Stimulated activated naive CD8-positive, alpha-beta T cell treated with anti-CD3 and anti-CD28 coated beads, Interleukin-15, Interleukin-2, amounts not matched to agents 100 ng/mL and 50 ng/mL, for 24 hours (primary cell): Measurements from ENCODE around the gene CPVL.

Experiments
- H3K27ac Mint-ChIP-seq: one replicate; pipeline ENCODE4 v1.8.0; 2021; ENCODE audit warnings: mild to moderate bottlenecking, mixed read lengths
- H3K27me3 Mint-ChIP-seq: one replicate; pipeline ENCODE4 v1.8.0; 2021; ENCODE audit warnings: mixed read lengths
- H3K36me3 Mint-ChIP-seq: one replicate; pipeline ENCODE4 v1.8.0; 2021; ENCODE audit warnings: low read depth, mixed read lengths
- H3K4me1 Mint-ChIP-seq: one replicate; pipeline ENCODE4 v1.8.0; 2021; ENCODE audit warnings: low read depth, mixed read lengths
- H3K4me3 Mint-ChIP-seq: one replicate; pipeline ENCODE4 v1.8.0; 2021; ENCODE audit warnings: mild to moderate bottlenecking, mixed read lengths
- H3K9me3 Mint-ChIP-seq: one replicate; pipeline ENCODE4 v1.8.0; 2021; ENCODE audit warnings: mixed read lengths

Gene CPVL

GRCh38 chr7:29007127-29007526 is 139.2 kb downstream of the CPVL start:
- Mint-ChIP-seq H3K4me1 (no peaks in the 10 kb centered on the region), H3K9me3 (no peaks in the 10 kb centered on the region), H3K36me3 (no peaks in the 10 kb centered on the region), H3K27ac (no peak overlapping the region), H3K27me3 (peaks cover 12% of the 10 kb centered on the region), H3K4me3 (no peak overlapping the region)

GRCh38 chr7:29005829-29006228 is 140.5 kb downstream of the CPVL start:
- Mint-ChIP-seq H3K9me3 (no peaks in the 10 kb centered on the region), H3K36me3 (no peaks in the 10 kb centered on the region), H3K27me3 (peaks cover 12% of the 10 kb centered on the region), H3K4me1 (no peaks in the 10 kb centered on the region), H3K27ac (no peak overlapping the region), H3K4me3 (no peak overlapping the region)

GRCh38 chr7:29005406-29005805 is 140.9 kb downstream of the CPVL start:
- Mint-ChIP-seq H3K36me3 (no peaks in the 10 kb centered on the region), H3K9me3 (no peaks in the 10 kb centered on the region), H3K27me3 (peaks cover 12% of the 10 kb centered on the region)

GRCh38 chr7:29003703-29004102 is 142.6 kb downstream of the CPVL start:
- Mint-ChIP-seq H3K4me3 (no peak overlapping the region), H3K36me3 (no peaks in the 10 kb centered on the region), H3K27ac (no peak overlapping the region), H3K9me3 (no peaks in the 10 kb centered on the region), H3K4me1 (no peaks in the 10 kb centered on the region), H3K27me3 (peaks cover 17% of the 10 kb centered on the region)

More at GRCh38 chr7:29005406-29005805, 140.9 kb downstream of the CPVL start:
- no peak overlapping the region for H3K27ac Mint-ChIP-seq
- H3K4me1 Mint-ChIP-seq, result no peaks in the 10 kb centered on the region
- H3K4me3 Mint-ChIP-seq, result no peak overlapping the region

- no peak overlapping the region for H3K4me3 Mint-ChIP-seq
- no peaks in the 10 kb centered on the region for H3K9me3 Mint-ChIP-seq
- H3K27ac Mint-ChIP-seq, result no peak overlapping the region
- H3K4me1 Mint-ChIP-seq, result no peaks in the 10 kb centered on the region
- no peaks in the 10 kb centered on the region for H3K36me3 Mint-ChIP-seq
- H3K27me3 Mint-ChIP-seq, result peaks cover 8% of the 10 kb centered on the region
Observed at GRCh38 chr7:29000717-29001076, 145.6 kb downstream of the CPVL start.

- H3K36me3 Mint-ChIP-seq, result no peaks in the 10 kb centered on the region
- H3K4me3 Mint-ChIP-seq, result no peak overlapping the region
- H3K4me1 Mint-ChIP-seq, result no peaks in the 10 kb centered on the region
- H3K27me3 Mint-ChIP-seq, result peaks cover 10% of the 10 kb centered on the region
- H3K27ac Mint-ChIP-seq, result no peak overlapping the region
- no peaks in the 10 kb centered on the region for H3K9me3 Mint-ChIP-seq
Observed at GRCh38 chr7:28999895-29000716, 146.2 kb downstream of the CPVL start.

- peaks cover 10% of the 10 kb centered on the region for H3K27me3 Mint-ChIP-seq
- no peak overlapping the region for H3K27ac Mint-ChIP-seq
- no peaks in the 10 kb centered on the region for H3K36me3 Mint-ChIP-seq
- no peak overlapping the region for H3K4me3 Mint-ChIP-seq
- no peaks in the 10 kb centered on the region for H3K4me1 Mint-ChIP-seq
- no peaks in the 10 kb centered on the region for H3K9me3 Mint-ChIP-seq
Observed at GRCh38 chr7:28999427-28999826, 146.9 kb downstream of the CPVL start.

- Mint-ChIP-seq H3K27ac (no peak overlapping the region), H3K36me3 (no peaks in the 10 kb centered on the region), H3K9me3 (no peaks in the 10 kb centered on the region), H3K4me1 (no peaks in the 10 kb centered on the region), H3K4me3 (no peak overlapping the region), H3K27me3 (peaks cover 12% of the 10 kb centered on the region)
Observed at GRCh38 chr7:28998105-28998504, 148.2 kb downstream of the CPVL start.

GRCh38 chr7:28996836-28997235 is 149.5 kb downstream of the CPVL start:
- H3K27me3 Mint-ChIP-seq, result peaks cover 19% of the 10 kb centered on the region
- H3K36me3 Mint-ChIP-seq, result no peaks in the 10 kb centered on the region
- no peaks in the 10 kb centered on the region for H3K9me3 Mint-ChIP-seq
- H3K4me1 Mint-ChIP-seq, result no peaks in the 10 kb centered on the region
- no peak overlapping the region for H3K27ac Mint-ChIP-seq
- H3K4me3 Mint-ChIP-seq, result no peak overlapping the region

GRCh38 chr7:28993371-28993770 is 153.0 kb downstream of the CPVL start:
- Mint-ChIP-seq H3K27me3 (peaks cover 14% of the 10 kb centered on the region), H3K9me3 (no peaks in the 10 kb centered on the region), H3K36me3 (no peaks in the 10 kb centered on the region), H3K4me3 (no peak overlapping the region), H3K4me1 (no peaks in the 10 kb centered on the region), H3K27ac (no peak overlapping the region)

- no peak overlapping the region for H3K27ac Mint-ChIP-seq
- no peak overlapping the region for H3K4me3 Mint-ChIP-seq
- H3K27me3 Mint-ChIP-seq, result peaks cover 14% of the 10 kb centered on the region
- H3K36me3 Mint-ChIP-seq, result no peaks in the 10 kb centered on the region
- no peaks in the 10 kb centered on the region for H3K4me1 Mint-ChIP-seq
- no peaks in the 10 kb centered on the region for H3K9me3 Mint-ChIP-seq
Observed at GRCh38 chr7:28992798-28993197, 153.5 kb downstream of the CPVL start.

- no peak overlapping the region for H3K27ac Mint-ChIP-seq
- H3K9me3 Mint-ChIP-seq, result no peaks in the 10 kb centered on the region
- H3K4me3 Mint-ChIP-seq, result no peak overlapping the region
- peaks cover 11% of the 10 kb centered on the region for H3K27me3 Mint-ChIP-seq
- no peaks in the 10 kb centered on the region for H3K36me3 Mint-ChIP-seq
- H3K4me1 Mint-ChIP-seq, result no peaks in the 10 kb centered on the region
Observed at GRCh38 chr7:28990200-28990960, 156.0 kb downstream of the CPVL start.

GRCh38 chr7:28989211-28989980 is 156.9 kb downstream of the CPVL start:
- H3K27me3 Mint-ChIP-seq, result peaks cover 8% of the 10 kb centered on the region
- H3K4me3 Mint-ChIP-seq, result no peak overlapping the region
- H3K36me3 Mint-ChIP-seq, result no peaks in the 10 kb centered on the region
- H3K9me3 Mint-ChIP-seq, result no peaks in the 10 kb centered on the region
- no peak overlapping the region for H3K27ac Mint-ChIP-seq
- H3K4me1 Mint-ChIP-seq, result no peaks in the 10 kb centered on the region

- Mint-ChIP-seq H3K4me1 (no peaks in the 10 kb centered on the region), H3K4me3 (no peak overlapping the region), H3K9me3 (no peaks in the 10 kb centered on the region), H3K27ac (no peak overlapping the region), H3K36me3 (no peaks in the 10 kb centered on the region), H3K27me3 (peaks cover 8% of the 10 kb centered on the region)
Observed at GRCh38 chr7:28988810-28989209, 157.5 kb downstream of the CPVL start.

GRCh38 chr7:28988091-28988490 is 158.2 kb downstream of the CPVL start:
- Mint-ChIP-seq H3K36me3 (no peaks in the 10 kb centered on the region), H3K27ac (no peak overlapping the region), H3K4me1 (no peaks in the 10 kb centered on the region), H3K27me3 (peaks cover 7% of the 10 kb centered on the region), H3K4me3 (no peak overlapping the region), H3K9me3 (no peaks in the 10 kb centered on the region)
